MM.1S (cell line): ENCODE results near the gene MAPK4.

Source experiments
- DNase-seq: peaks from one replicate; pipeline ENCODE4 v3.0.0-alpha.2; 2015
- H2AFZ ChIP-seq: fragments of 300-600 bp; sonication (generic); 2 replicates; pipeline ENCODE4 v1.6.0; 2016; ENCODE audit warnings: antibody characterized with exemption, low read length
- H3F3A ChIP-seq: fragments of 300-600 bp; sonication (generic); 2 replicates; pipeline ENCODE4 v1.6.1; 2016; ENCODE audit warnings: mild to moderate bottlenecking, antibody characterized with exemption, low read length, moderate library complexity, mixed read lengths; ENCODE audit not compliant: insufficient read depth
- H3K27ac ChIP-seq: fragments of 300-600 bp; sonication (generic); 2 replicates; pipeline ENCODE4 v1.5.1; 2016; ENCODE audit warnings: mild to moderate bottlenecking, low read length
- H3K27me3 ChIP-seq: fragments of 300-600 bp; sonication (generic); replicated peaks from 2 replicates; pipeline ENCODE4 v1.6.0; 2016; ENCODE audit warnings: low read length; ENCODE audit not compliant: insufficient read depth
- H3K36me3 ChIP-seq: fragments of 300-600 bp; sonication (generic); replicated peaks from 2 replicates; pipeline ENCODE4 v1.6.1; 2016; ENCODE audit warnings: mild to moderate bottlenecking, low read length, mixed read lengths; ENCODE audit not compliant: insufficient read depth
- H3K4me1 ChIP-seq: fragments of 300-600 bp; sonication (generic); 2 replicates; pipeline ENCODE4 v1.6.1; 2016; ENCODE audit warnings: low read length, mixed read lengths
- H3K4me2 ChIP-seq: fragments of 300-600 bp; sonication (generic); 2 replicates; pipeline ENCODE4 v1.6.0; 2016; ENCODE audit warnings: low read depth, low read length
- H3K4me3 ChIP-seq: fragments of 300-600 bp; sonication (generic); 2 replicates; pipeline ENCODE4 v1.5.1; 2016; ENCODE audit warnings: low read length, mixed read lengths
- H3K79me2 ChIP-seq: fragments of 300-600 bp; sonication (generic); 2 replicates; pipeline ENCODE4 v1.6.1; 2016; ENCODE audit warnings: mixed run types, low read length, mixed read lengths
- H3K9ac ChIP-seq: fragments of 300-600 bp; sonication (generic); 2 replicates; pipeline ENCODE4 v1.6.1; 2016; ENCODE audit warnings: low read length, mixed read lengths
- H3K9me2 ChIP-seq: fragments of 300-600 bp; sonication (generic); replicated peaks from 2 replicates; pipeline ENCODE4 v1.6.1; 2016; ENCODE audit warnings: mild to moderate bottlenecking, low read length, mixed read lengths; ENCODE audit not compliant: insufficient read depth
- H3K9me3 ChIP-seq: fragments of 300-600 bp; sonication (generic); replicated peaks from 2 replicates; pipeline ENCODE4 v1.6.1; 2016; ENCODE audit warnings: mild to moderate bottlenecking, low read length, mixed read lengths; ENCODE audit not compliant: insufficient read depth
- H4K20me1 ChIP-seq: fragments of 300-600 bp; sonication (generic); 2 replicates; pipeline ENCODE4 v1.6.1; 2016; ENCODE audit warnings: mild to moderate bottlenecking, low read length, moderate library complexity, mixed read lengths; ENCODE audit not compliant: insufficient read depth
- CTCF ChIP-seq: fragments of 300-600 bp; sonication (generic); IDR thresholded peaks from 2 replicates; pipeline ENCODE4 v1.5.1; 2016; ENCODE audit warnings: antibody characterized with exemption, low read length, mixed read lengths
- EZH2 ChIP-seq: fragments of 300-600 bp; sonication (generic); optimal IDR thresholded peaks from 2 replicates; pipeline ENCODE3; 2017; ENCODE audit warnings: low read depth, mild to moderate bottlenecking, antibody characterized with exemption, low read length, mixed read lengths
- EZH2phosphoT487 ChIP-seq: fragments of 300-600 bp; sonication (generic); IDR thresholded peaks from 2 replicates; pipeline ENCODE4 v1.6.1; 2018; ENCODE audit warnings: antibody characterized with exemption, low read length

Gene MAPK4

GRCh38 chr18:50674307-50674980 is 114.6 kb downstream of the MAPK4 start:
- H3K27ac ChIP-seq = no peak overlapping the region
- H3K9me2 ChIP-seq = no peaks in the 10 kb centered on the region
- H3K36me3 ChIP-seq = no peaks in the 10 kb centered on the region
- no peak for TF ChIP-seq EZH2
- TF ChIP-seq EZH2phosphoT487 = no peak
- no peak for TF ChIP-seq CTCF
- no peaks in the 10 kb centered on the region for H4K20me1 ChIP-seq
- H3K79me2 ChIP-seq = no peaks in the 10 kb centered on the region
- no peak overlapping the region for H3K4me2 ChIP-seq
- no peak for DNase-seq
- no peak overlapping the region for H3K4me3 ChIP-seq
- H3K9ac ChIP-seq = no peak overlapping the region
- no peaks in the 10 kb centered on the region for H3K9me3 ChIP-seq
- H3K4me1 ChIP-seq = no peaks in the 10 kb centered on the region
- H2AFZ ChIP-seq = no peak overlapping the region
- H3F3A ChIP-seq = no peaks in the 10 kb centered on the region
- H3K27me3 ChIP-seq = no peaks in the 10 kb centered on the region

GRCh38 chr18:50675043-50675442 is 115.2 kb downstream of the MAPK4 start:
- no peaks in the 10 kb centered on the region for H3F3A ChIP-seq
- no peaks in the 10 kb centered on the region for H4K20me1 ChIP-seq
- H3K36me3 ChIP-seq = no peaks in the 10 kb centered on the region
- H3K79me2 ChIP-seq = no peaks in the 10 kb centered on the region
- no peak for TF ChIP-seq EZH2phosphoT487
- TF ChIP-seq EZH2 = no peak
- TF ChIP-seq CTCF = no peak
- H3K9ac ChIP-seq = no peak overlapping the region
- no peak overlapping the region for H2AFZ ChIP-seq
- H3K4me2 ChIP-seq = no peak overlapping the region
- DNase-seq = no peak
- H3K4me3 ChIP-seq = no peak overlapping the region
- no peaks in the 10 kb centered on the region for H3K27me3 ChIP-seq
- no peaks in the 10 kb centered on the region for H3K9me3 ChIP-seq
- H3K4me1 ChIP-seq = no peaks in the 10 kb centered on the region
- no peaks in the 10 kb centered on the region for H3K9me2 ChIP-seq
- H3K27ac ChIP-seq = no peak overlapping the region

- Histone ChIP-seq H3K4me3 (no peak overlapping the region), H3K4me1 (no peaks in the 10 kb centered on the region), H4K20me1 (no peaks in the 10 kb centered on the region), H3K36me3 (no peaks in the 10 kb centered on the region), H3K27me3 (no peaks in the 10 kb centered on the region), H3K9me2 (no peaks in the 10 kb centered on the region), H3K79me2 (no peaks in the 10 kb centered on the region), H3F3A (no peaks in the 10 kb centered on the region), H3K9ac (no peak overlapping the region), H2AFZ (no peak overlapping the region), H3K27ac (no peak overlapping the region), H3K4me2 (no peak overlapping the region), H3K9me3 (no peaks in the 10 kb centered on the region)
- TF ChIP-seq EZH2 (no peak), CTCF (no peak), EZH2phosphoT487 (no peak)
- no peak for DNase-seq
Measured at GRCh38 chr18:50678651-50679050, 118.8 kb downstream of the MAPK4 start.
